C4-2B (cell line): ENCODE results near the gene TESK1.
"Not testable (repeated sequence)": the region's sequence is repeated elsewhere in the genome, so short reads cannot be mapped to it uniquely, and the experiment has no call there.

ENCODE experiments used
- CTCF ChIP-seq: fragments of 450-650 bp; conservative IDR thresholded peaks from 2 replicates; pipeline ENCODE4 v1.5.1; 2017; ENCODE audit warnings: mild to moderate bottlenecking
- ZFX ChIP-seq: fragments of 450-650 bp; IDR thresholded peaks from 2 replicates; pipeline ENCODE4 v1.6.1; 2017

GRCh38 chr9:35638751-35639150 is 33.7 kb downstream of the TESK1 start:
- TF ChIP-seq CTCF, ZFX: not testable (repeated sequence)
